VCaP (cell line): Measurements from ENCODE around the gene SLMAP.

Experiments used
- H3K27ac ChIP-seq: fragments of 450-650 bp; 2 replicates; pipeline ENCODE4 v1.5.1; 2017
- CTCF ChIP-seq: fragments of 450-650 bp; conservative IDR thresholded peaks from 2 replicates; pipeline ENCODE4 v1.5.1; 2017; ENCODE audit warnings: mild to moderate bottlenecking, moderate library complexity

The SLMAP gene

GRCh38 chr3:57735405-57735804 is 20.7 kb upstream of the SLMAP start:
- TF ChIP-seq CTCF = no peak

GRCh38 chr3:57737840-57738239 is 18.3 kb upstream of the SLMAP start:
- TF ChIP-seq CTCF = no peak
- no peak overlapping the region for H3K27ac ChIP-seq

More at GRCh38 chr3:57735405-57735804, 20.7 kb upstream of the SLMAP start:
- H3K27ac ChIP-seq = no peak overlapping the region

- no peak for TF ChIP-seq CTCF
These were observed 17.7 kb upstream of the SLMAP start for GRCh38 chr3:57738391-57738790.

GRCh38 chr3:57740027-57740426 is 16.1 kb upstream of the SLMAP start:
- TF ChIP-seq CTCF = no peak
- H3K27ac ChIP-seq = no peak overlapping the region

More at GRCh38 chr3:57738391-57738790, 17.7 kb upstream of the SLMAP start:
- no peak overlapping the region for H3K27ac ChIP-seq

- no peak for TF ChIP-seq CTCF
- H3K27ac ChIP-seq = no peak overlapping the region
These were observed 12.6 kb upstream of the SLMAP start for GRCh38 chr3:57743496-57743895.

- H3K27ac ChIP-seq = no peak overlapping the region
- no peak for TF ChIP-seq CTCF
These were observed 11.0 kb upstream of the SLMAP start for GRCh38 chr3:57745101-57745500.

GRCh38 chr3:57746156-57747010 is 9.7 kb upstream of the SLMAP start:
- no peak overlapping the region for H3K27ac ChIP-seq
- TF ChIP-seq CTCF = no peak
